Measurements from ENCODE around the gene HIVEP2. TPM values are rescaled to one million over a fixed set of nuclear protein-coding genes. Genes with fewer than 3 reads are reported as not detected.

Gene HIVEP2
- total RNA-seq, 1 experiment from 2014 or later: 9.1 TPM

- Histone ChIP-seq H3K9me2 (replicated peaks; ENCODE audit: low read length) (no peaks in the 10 kb centered on the region), H3K9me3 (ENCODE audit: low read length) (no peaks in the 10 kb centered on the region), H3K4me1 (ENCODE audit: insufficient read depth, low read length) (peaks cover 36% of the 10 kb centered on the region), H3K27ac (ENCODE audit: low read length) (no peak overlapping the region), H3K9ac (ENCODE audit: low read length) (no peak overlapping the region), H3F3A (ENCODE audit: low read length, unreplicated experiment) (no peaks in the 10 kb centered on the region), H3K4me3 (ENCODE audit: low read length) (no peak overlapping the region), H3K36me3 (ENCODE audit: low read depth, low read length) (no peaks in the 10 kb centered on the region), H4K20me1 (ENCODE audit: low read length) (no peaks in the 10 kb centered on the region), H3K27me3 (ENCODE audit: low read length) (no peaks in the 10 kb centered on the region), H2AFZ (ENCODE audit: low read length) (no peak overlapping the region), H3K79me2 (ENCODE audit: low read length) (peaks cover 22% of the 10 kb centered on the region), H3K4me2 (ENCODE audit: low read length) (no peak overlapping the region)
- TF ChIP-seq EZH2phosphoT487 (IDR thresholded peaks at IDR 0.05; ENCODE audit: borderline replicate concordance, low read length) (no peak), EZH2 (IDR thresholded peaks at IDR 0.05; ENCODE audit: low read length, unreplicated experiment) (no peak)
- TF ChIP-seq, protein P1, sequence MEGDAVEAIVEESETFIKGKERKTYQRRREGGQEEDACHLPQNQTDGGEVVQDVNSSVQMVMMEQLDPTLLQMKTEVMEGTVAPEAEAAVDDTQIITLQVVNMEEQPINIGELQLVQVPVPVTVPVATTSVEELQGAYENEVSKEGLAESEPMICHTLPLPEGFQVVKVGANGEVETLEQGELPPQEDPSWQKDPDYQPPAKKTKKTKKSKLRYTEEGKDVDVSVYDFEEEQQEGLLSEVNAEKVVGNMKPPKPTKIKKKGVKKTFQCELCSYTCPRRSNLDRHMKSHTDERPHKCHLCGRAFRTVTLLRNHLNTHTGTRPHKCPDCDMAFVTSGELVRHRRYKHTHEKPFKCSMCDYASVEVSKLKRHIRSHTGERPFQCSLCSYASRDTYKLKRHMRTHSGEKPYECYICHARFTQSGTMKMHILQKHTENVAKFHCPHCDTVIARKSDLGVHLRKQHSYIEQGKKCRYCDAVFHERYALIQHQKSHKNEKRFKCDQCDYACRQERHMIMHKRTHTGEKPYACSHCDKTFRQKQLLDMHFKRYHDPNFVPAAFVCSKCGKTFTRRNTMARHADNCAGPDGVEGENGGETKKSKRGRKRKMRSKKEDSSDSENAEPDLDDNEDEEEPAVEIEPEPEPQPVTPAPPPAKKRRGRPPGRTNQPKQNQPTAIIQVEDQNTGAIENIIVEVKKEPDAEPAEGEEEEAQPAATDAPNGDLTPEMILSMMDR (conservative IDR thresholded peaks at IDR 0.05; ENCODE audit: low read depth, low read length): no peak
- intact Hi-C loops (cut with micrococcal nuclease): loop anchor here (10.0 kb wide), 1 partner anchor 188 kb away; no protein-coding TSS in a partner anchor
- BruUV-seq (replicated peaks): no TSS peak
- POLR2A ChIA-PET (ENCODE audit: unreplicated experiment): interaction anchor here (0.6 kb wide), 1 partner anchor 47 kb away, joined by 3 read pairs; no protein-coding TSS in a partner anchor
- CTCF ChIA-PET: no interaction called here
- no peak for ATAC-seq
- DNase-seq: no peak
Observed at GRCh38 chr6:142883011-142883410, 62.0 kb downstream of the HIVEP2 start.

- peaks cover 22% of the 10 kb centered on the region for H3K79me2 ChIP-seq (ENCODE audit: low read length)
- H2AFZ ChIP-seq (ENCODE audit: low read length): no peak overlapping the region
- ChIA-PET POLR2A (ENCODE audit: unreplicated experiment) (no interaction called here), CTCF (no interaction called here)
- H3K4me3 ChIP-seq (ENCODE audit: low read length): no peak overlapping the region
- BruUV-seq (replicated peaks): no TSS peak
- no peaks in the 10 kb centered on the region for H3K36me3 ChIP-seq (ENCODE audit: low read depth, low read length)
- no peaks in the 10 kb centered on the region for H3K9me3 ChIP-seq (ENCODE audit: low read length)
- no peak overlapping the region for H3K4me2 ChIP-seq (ENCODE audit: low read length)
- no peaks in the 10 kb centered on the region for H4K20me1 ChIP-seq (ENCODE audit: low read length)
- no peak overlapping the region for H3K9ac ChIP-seq (ENCODE audit: low read length)
- no peaks in the 10 kb centered on the region for H3F3A ChIP-seq (ENCODE audit: low read length, unreplicated experiment)
- peaks cover 28% of the 10 kb centered on the region for H3K4me1 ChIP-seq (ENCODE audit: insufficient read depth, low read length)
- DNase-seq (no peak), ATAC-seq (no peak)
- H3K27me3 ChIP-seq (ENCODE audit: low read length): no peaks in the 10 kb centered on the region
- H3K9me2 ChIP-seq (replicated peaks; ENCODE audit: low read length): no peaks in the 10 kb centered on the region
- intact Hi-C loops (cut with micrococcal nuclease): loop anchor here (10.0 kb wide), 1 partner anchor 187 kb away; no protein-coding TSS in a partner anchor
- H3K27ac ChIP-seq (ENCODE audit: low read length): no peak overlapping the region
- no peak for TF ChIP-seq EZH2 (IDR thresholded peaks at IDR 0.05; ENCODE audit: low read length, unreplicated experiment)
- TF ChIP-seq, protein P1 (conservative IDR thresholded peaks at IDR 0.05; ENCODE audit: low read depth, low read length): no peak
- TF ChIP-seq EZH2phosphoT487 (IDR thresholded peaks at IDR 0.05; ENCODE audit: borderline replicate concordance, low read length): no peak
Observed at GRCh38 chr6:142881761-142882160, 63.2 kb downstream of the HIVEP2 start.

GRCh38 chr6:142881290-142881689 lies 63.7 kb downstream of the HIVEP2 start:
- no peak for ATAC-seq
- intact Hi-C loops (cut with micrococcal nuclease): loop anchor here (10.0 kb wide), 1 partner anchor 186 kb away; no protein-coding TSS in a partner anchor
- peaks cover 22% of the 10 kb centered on the region for H3K79me2 ChIP-seq (ENCODE audit: low read length)

More at GRCh38 chr6:142881290-142881689, 63.7 kb downstream of the HIVEP2 start:
- Histone ChIP-seq H3K4me1 (ENCODE audit: insufficient read depth, low read length) (peaks cover 23% of the 10 kb centered on the region), H3K27ac (ENCODE audit: low read length) (no peak overlapping the region), H3K4me2 (ENCODE audit: low read length) (no peak overlapping the region), H3K9me2 (replicated peaks; ENCODE audit: low read length) (no peaks in the 10 kb centered on the region), H3K4me3 (ENCODE audit: low read length) (no peak overlapping the region), H2AFZ (ENCODE audit: low read length) (no peak overlapping the region), H3F3A (ENCODE audit: low read length, unreplicated experiment) (no peaks in the 10 kb centered on the region), H3K9me3 (ENCODE audit: low read length) (no peaks in the 10 kb centered on the region), H3K9ac (ENCODE audit: low read length) (no peak overlapping the region), H3K27me3 (ENCODE audit: low read length) (no peaks in the 10 kb centered on the region), H3K36me3 (ENCODE audit: low read depth, low read length) (no peaks in the 10 kb centered on the region), H4K20me1 (ENCODE audit: low read length) (no peaks in the 10 kb centered on the region)
- no TSS peak for BruUV-seq (replicated peaks)
- CTCF ChIA-PET: no interaction called here
- DNase-seq: no peak
- POLR2A ChIA-PET (ENCODE audit: unreplicated experiment): no interaction called here
- TF ChIP-seq EZH2 (IDR thresholded peaks at IDR 0.05; ENCODE audit: low read length, unreplicated experiment): no peak
- TF ChIP-seq, protein P1 (conservative IDR thresholded peaks at IDR 0.05; ENCODE audit: low read depth, low read length): no peak
- no peak for TF ChIP-seq EZH2phosphoT487 (IDR thresholded peaks at IDR 0.05; ENCODE audit: borderline replicate concordance, low read length)

Data from PC-3 (cell line).